Liver (tissue), 9 donors: ENCODE measurements around the gene TRAPPC5. TPM values are rescaled to one million over a fixed set of nuclear protein-coding genes. Genes with fewer than 3 reads are reported as not detected.

Experiments
- DNase-seq: peaks from one replicate; pipeline ENCODE4 v3.0.0-alpha.2; 2017; ENCODE audit warnings: low spot score
- H3K27ac ChIP-seq, 2 donors: one replicate each; pipeline ENCODE4 v1.7.0; 2013; ENCODE audit warnings: inconsistent platforms in 2 of 2, low read length in 2 of 2, control low read depth in 1 of 2, low read depth in 1 of 2, mild to moderate bottlenecking in 1 of 2
- H3K27me3 ChIP-seq, 4 donors: one replicate each; pipeline versions ENCODE4 v1.6.1 to v1.7.0; 2013; ENCODE audit warnings: low read length in 3 of 4, inconsistent platforms in 1 of 4, mild to moderate bottlenecking in 1 of 4, moderate library complexity in 1 of 4; ENCODE audit not compliant: control insufficient read depth in 4 of 4, insufficient read depth in 4 of 4
- H3K36me3 ChIP-seq, 4 donors: one replicate each; pipeline versions ENCODE4 v1.6.1 to v1.7.0; 2013; ENCODE audit warnings: low read length in 3 of 4, mild to moderate bottlenecking in 3 of 4, low read depth in 1 of 4, moderate library complexity in 1 of 4; ENCODE audit not compliant: control insufficient read depth in 4 of 4, insufficient read depth in 3 of 4
- H3K4me1 ChIP-seq, 4 donors: one replicate each; pipeline versions ENCODE4 v1.6.1 to v1.7.0; 2013; ENCODE audit warnings: low read length in 3 of 4, mild to moderate bottlenecking in 3 of 4, moderate library complexity in 1 of 4; ENCODE audit not compliant: control insufficient read depth in 4 of 4, insufficient read depth in 4 of 4
- H3K4me3 ChIP-seq, 3 donors: one replicate each; pipeline versions ENCODE4 v1.6.1 to v1.7.0; 2013; ENCODE audit warnings: low read length in 3 of 3, control low read depth in 1 of 3, low read depth in 1 of 3, mild to moderate bottlenecking in 1 of 3
- H3K9ac ChIP-seq, 2 donors: one replicate each; pipeline ENCODE4 v1.7.0; 2013; ENCODE audit warnings: low read length in 2 of 2, mild to moderate bottlenecking in 2 of 2, moderate library complexity in 2 of 2, control low read depth in 1 of 2, low read depth in 1 of 2
- H3K9me3 ChIP-seq, 4 donors: one replicate each; pipeline versions ENCODE4 v1.6.1 to v1.7.0; 2013; ENCODE audit warnings: low read length in 3 of 4; ENCODE audit not compliant: control insufficient read depth in 4 of 4
- CTCF ChIP-seq: fragments of 150-350 bp; IDR thresholded peaks from 2 replicates; pipeline ENCODE4 v1.5.1; 2017; ENCODE audit warnings: improper control_type of control experiment, low read depth, low read length; ENCODE audit not compliant: missing input control
- EGR1 ChIP-seq, 2 donors: IDR thresholded peaks; 2 replicates each; pipeline ENCODE4 v1.6.1; 2016 to 2018; ENCODE audit warnings: antibody characterized with exemption in 2 of 2, low read depth in 2 of 2
- FOXA1 ChIP-seq: IDR thresholded peaks from 2 replicates; pipeline ENCODE4 v1.6.1; 2016; ENCODE audit warnings: antibody characterized with exemption
- FOXA2 ChIP-seq: IDR thresholded peaks from 2 replicates; pipeline ENCODE4 v1.6.1; 2016; ENCODE audit warnings: antibody characterized with exemption
- GABPA ChIP-seq, 2 donors: IDR thresholded peaks in 1 of 2; conservative IDR thresholded peaks in 1 of 2; 2 replicates each; pipeline ENCODE4 v1.6.1; 2016; ENCODE audit warnings: antibody characterized with exemption in 2 of 2, mild to moderate bottlenecking in 1 of 2, moderate library complexity in 1 of 2
- HNF4A ChIP-seq, 2 donors: conservative IDR thresholded peaks; 2 replicates each; pipeline ENCODE4 v1.6.1; 2016; ENCODE audit warnings: antibody characterized with exemption in 2 of 2, mild to moderate bottlenecking in 2 of 2
- HNF4G ChIP-seq: IDR thresholded peaks from 2 replicates; pipeline ENCODE4 v1.6.1; 2016; ENCODE audit warnings: antibody characterized with exemption
- JUND ChIP-seq, 2 donors: IDR thresholded peaks; 2 replicates each; pipeline ENCODE4 v1.6.1; 2016; ENCODE audit warnings: antibody characterized with exemption in 2 of 2
- MAX ChIP-seq: IDR thresholded peaks from 2 replicates; pipeline ENCODE4 v1.6.1; 2016; ENCODE audit warnings: antibody characterized with exemption
- NR2F2 ChIP-seq: IDR thresholded peaks from 2 replicates; pipeline ENCODE4 v1.6.1; 2016; ENCODE audit warnings: antibody characterized with exemption
- RAD21 ChIP-seq, 2 donors: IDR thresholded peaks; 2 replicates each; pipeline ENCODE4 v1.6.1; 2016; ENCODE audit warnings: antibody characterized with exemption in 2 of 2, mild to moderate bottlenecking in 2 of 2
- RXRA ChIP-seq, 2 donors: IDR thresholded peaks; 2 replicates each; pipeline ENCODE4 v1.6.1; 2017 to 2018; ENCODE audit warnings: antibody characterized with exemption in 2 of 2, mild to moderate bottlenecking in 1 of 2
- SP1 ChIP-seq: IDR thresholded peaks from 2 replicates; pipeline ENCODE4 v1.6.1; 2018; ENCODE audit warnings: antibody characterized with exemption, mild to moderate bottlenecking
- TAF1 ChIP-seq: conservative IDR thresholded peaks from 2 replicates; pipeline ENCODE4 v1.6.1; 2016; ENCODE audit warnings: antibody characterized with exemption, mild to moderate bottlenecking
- YY1 ChIP-seq: IDR thresholded peaks from 2 replicates; pipeline ENCODE4 v1.6.1; 2016; ENCODE audit warnings: antibody characterized with exemption, mild to moderate bottlenecking
- ZBTB33 ChIP-seq: IDR thresholded peaks from 2 replicates; pipeline ENCODE4 v1.6.1; 2016; ENCODE audit warnings: antibody characterized with exemption
- WGBS: extraction: QIAGEN DNeasy Blood & Tissue Kit; methylation state at CpG from one replicate; pipeline ENCODE4 v1.1.7; 2013; 5-methylcytosine and 5-hydroxymethylcytosine counted together
- polyA plus RNA-seq, 2 donors: library from polyadenylated mRNA; stranded (reverse) in 1 of 2; unstranded in 1 of 2; fragments of 200-250 nt in 1 of 2; fragments of >200 nt in 1 of 2; fragmentation: Nextera tagmentation in 1 of 2; extraction: Ambion mirVana in 1 of 2; gene quantifications; one replicate each; pipeline versions ENCODE4 v1.2.1 to v1.2.3, GENCODE V29; 2013 to 2015
- total RNA-seq, 2 donors: library from RNA; depleted of rRNA; stranded (reverse); fragments of >200 nt; gene quantifications; one replicate each; pipeline ENCODE4 v1.2.3, GENCODE V29; 2014
- TF ChIP-seq, protein P1 (sequence below): IDR thresholded peaks from 2 replicates; pipeline ENCODE4 v1.6.1; 2016; ENCODE audit warnings: antibody characterized with exemption
- TF ChIP-seq, protein P2 (sequence below): IDR thresholded peaks from 2 replicates; pipeline ENCODE4 v1.6.1; 2016; ENCODE audit warnings: antibody characterized with exemption, mild to moderate bottlenecking
- donor health status: healthy.
- donor health status: healthy.
- donor health status: healthy.
- donor health status: healthy.
- donor health status: healthy.

TRAPPC5 gene
- total and polyA plus RNA-seq, 4 donors = 22.5 to 130 (median 55.2) TPM

- H3K9me3 ChIP-seq = no peaks in the 10 kb centered on the region
- peaks cover 0 to 7% (median 2%) of the 10 kb centered on the region in 4 donors for H3K4me1 ChIP-seq
- H3K27ac ChIP-seq = peak overlapping the region; percentile 51 to 69
- TF ChIP-seq RAD21 (IDR thresholded peaks at IDR 0.05) (peak; percentile 79), RXRA (IDR thresholded peaks at IDR 0.05) (peak; percentile 94 to 95), NR2F2 (peak; percentile 65), SP1 (peak; percentile 88), CTCF (peak; percentile 99), MAX (no peak), JUND (IDR thresholded peaks at IDR 0.05) (peak; percentile 58 to 66), HNF4G (no peak), FOXA2 (no peak), GABPA (IDR thresholded peaks at IDR 0.05 in 1 of 2, conservative IDR thresholded peaks at IDR 0.05 in 1 of 2) (no peak), ZBTB33 (no peak), EGR1 (IDR thresholded peaks at IDR 0.05; ENCODE audit: low read depth in 2 of 2) (no peak), HNF4A (conservative IDR thresholded peaks at IDR 0.05) (peak; percentile 58 to 70), YY1 (peak; percentile 66), FOXA1 (peak; percentile 40), TAF1 (no peak)
- TF ChIP-seq, protein P1, sequence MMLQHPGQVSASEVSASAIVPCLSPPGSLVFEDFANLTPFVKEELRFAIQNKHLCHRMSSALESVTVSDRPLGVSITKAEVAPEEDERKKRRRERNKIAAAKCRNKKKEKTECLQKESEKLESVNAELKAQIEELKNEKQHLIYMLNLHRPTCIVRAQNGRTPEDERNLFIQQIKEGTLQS = peak; percentile 86
- TF ChIP-seq, protein P2, sequence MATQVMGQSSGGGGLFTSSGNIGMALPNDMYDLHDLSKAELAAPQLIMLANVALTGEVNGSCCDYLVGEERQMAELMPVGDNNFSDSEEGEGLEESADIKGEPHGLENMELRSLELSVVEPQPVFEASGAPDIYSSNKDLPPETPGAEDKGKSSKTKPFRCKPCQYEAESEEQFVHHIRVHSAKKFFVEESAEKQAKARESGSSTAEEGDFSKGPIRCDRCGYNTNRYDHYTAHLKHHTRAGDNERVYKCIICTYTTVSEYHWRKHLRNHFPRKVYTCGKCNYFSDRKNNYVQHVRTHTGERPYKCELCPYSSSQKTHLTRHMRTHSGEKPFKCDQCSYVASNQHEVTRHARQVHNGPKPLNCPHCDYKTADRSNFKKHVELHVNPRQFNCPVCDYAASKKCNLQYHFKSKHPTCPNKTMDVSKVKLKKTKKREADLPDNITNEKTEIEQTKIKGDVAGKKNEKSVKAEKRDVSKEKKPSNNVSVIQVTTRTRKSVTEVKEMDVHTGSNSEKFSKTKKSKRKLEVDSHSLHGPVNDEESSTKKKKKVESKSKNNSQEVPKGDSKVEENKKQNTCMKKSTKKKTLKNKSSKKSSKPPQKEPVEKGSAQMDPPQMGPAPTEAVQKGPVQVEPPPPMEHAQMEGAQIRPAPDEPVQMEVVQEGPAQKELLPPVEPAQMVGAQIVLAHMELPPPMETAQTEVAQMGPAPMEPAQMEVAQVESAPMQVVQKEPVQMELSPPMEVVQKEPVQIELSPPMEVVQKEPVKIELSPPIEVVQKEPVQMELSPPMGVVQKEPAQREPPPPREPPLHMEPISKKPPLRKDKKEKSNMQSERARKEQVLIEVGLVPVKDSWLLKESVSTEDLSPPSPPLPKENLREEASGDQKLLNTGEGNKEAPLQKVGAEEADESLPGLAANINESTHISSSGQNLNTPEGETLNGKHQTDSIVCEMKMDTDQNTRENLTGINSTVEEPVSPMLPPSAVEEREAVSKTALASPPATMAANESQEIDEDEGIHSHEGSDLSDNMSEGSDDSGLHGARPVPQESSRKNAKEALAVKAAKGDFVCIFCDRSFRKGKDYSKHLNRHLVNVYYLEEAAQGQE = peak; percentile 37
- no peaks in the 10 kb centered on the region for H3K27me3 ChIP-seq
- no peak overlapping the region for H3K4me3 ChIP-seq
- H3K36me3 ChIP-seq = no peaks in the 10 kb centered on the region
- WGBS = 3% methylated on average over 28 of the region's 28 CpGs
- H3K9ac ChIP-seq = peak overlapping the region in 1 of 2 donors; percentile 47
- peak; percentile 94 for DNase-seq
Measured at GRCh38 chr19:7652061-7652641, 28.5 kb upstream of the TRAPPC5 start.
